HT1080 (cell line): ENCODE measurements around the gene CFAP46. TPM values are rescaled to one million over a fixed set of nuclear protein-coding genes. Genes with fewer than 3 reads are reported as not detected.
A peak's percentile ranks its signal among the peaks of the same experiment; 100 is the strongest.
"Not testable (repeated sequence)": the region's sequence is repeated elsewhere in the genome, so short reads cannot be mapped to it uniquely, and the experiment has no call there.

Experiments
- DNase-seq: peaks from one replicate; pipeline ENCODE4 v3.0.0-alpha.2; 2015; ENCODE audit warnings: low read depth
- total RNA-seq: library from RNA; depleted of rRNA; stranded (reverse); fragments of >200 nt; shearing (Covaris generic); gene quantifications from 2 replicates; pipeline ENCODE4 v1.2.3, GENCODE V29; 2014

Gene CFAP46
- total RNA-seq, 1 experiment from 2014 or later, result 0.35 TPM

DNA sequence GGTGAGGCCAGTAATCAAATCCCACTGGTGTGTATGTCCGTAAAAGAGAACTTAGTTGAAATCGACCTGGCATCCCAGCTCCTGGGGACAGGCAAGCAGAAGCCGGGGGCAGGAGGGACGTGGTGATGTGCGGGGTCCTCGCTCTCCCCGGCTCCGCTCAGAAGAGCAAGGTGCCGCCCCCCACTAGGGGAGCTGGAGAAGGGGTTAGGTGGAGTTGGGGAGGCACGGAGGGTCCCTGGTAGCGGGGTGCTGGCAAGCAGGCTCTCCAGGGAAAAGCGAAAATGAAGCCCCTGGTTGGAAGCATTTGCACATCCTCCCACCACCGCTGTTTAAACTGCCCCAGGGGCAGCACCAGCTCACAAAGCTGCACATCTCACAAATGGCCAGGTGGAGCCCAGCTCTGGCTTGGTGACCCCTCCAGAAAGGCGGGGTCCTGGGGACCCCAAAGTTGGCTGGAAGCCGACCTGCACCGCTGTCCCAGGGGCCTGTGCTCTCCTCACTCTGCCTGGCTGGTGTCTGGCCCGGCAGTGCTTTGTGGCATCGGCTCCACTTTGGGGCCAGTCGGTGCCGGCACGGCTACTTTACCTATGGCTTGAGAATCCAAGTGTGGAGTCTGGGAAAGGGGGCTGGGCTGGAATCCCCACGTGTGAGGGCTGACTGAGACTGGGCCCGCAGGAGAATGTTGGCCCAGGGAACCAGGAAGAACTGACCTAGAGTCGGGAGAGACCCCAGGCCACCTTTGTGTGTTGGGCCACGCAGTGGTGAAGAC is 2.9 kb upstream of the CFAP46 start:
- DNase-seq, result no peak

DNA sequence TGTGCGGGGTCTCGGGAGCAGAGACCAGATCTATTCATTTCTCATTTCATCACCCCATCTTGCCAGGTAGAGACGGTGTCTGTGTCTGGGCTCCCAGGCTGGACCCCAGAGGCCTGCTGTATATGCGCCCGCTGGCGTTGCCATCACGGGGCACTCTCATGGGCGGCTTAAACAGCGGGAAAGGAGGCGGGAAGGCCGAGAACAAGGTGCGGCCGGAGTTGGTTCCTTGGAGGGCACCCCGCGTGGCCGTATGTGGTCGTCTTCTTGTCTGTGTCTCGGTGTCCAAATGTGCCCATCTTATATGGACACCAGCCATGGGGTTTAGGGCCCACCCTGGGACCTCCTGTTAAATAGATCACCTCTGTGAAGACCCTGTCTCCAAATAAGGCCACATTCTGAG is 2.1 kb upstream of the CFAP46 start:
- DNase-seq, result no peak

DNA sequence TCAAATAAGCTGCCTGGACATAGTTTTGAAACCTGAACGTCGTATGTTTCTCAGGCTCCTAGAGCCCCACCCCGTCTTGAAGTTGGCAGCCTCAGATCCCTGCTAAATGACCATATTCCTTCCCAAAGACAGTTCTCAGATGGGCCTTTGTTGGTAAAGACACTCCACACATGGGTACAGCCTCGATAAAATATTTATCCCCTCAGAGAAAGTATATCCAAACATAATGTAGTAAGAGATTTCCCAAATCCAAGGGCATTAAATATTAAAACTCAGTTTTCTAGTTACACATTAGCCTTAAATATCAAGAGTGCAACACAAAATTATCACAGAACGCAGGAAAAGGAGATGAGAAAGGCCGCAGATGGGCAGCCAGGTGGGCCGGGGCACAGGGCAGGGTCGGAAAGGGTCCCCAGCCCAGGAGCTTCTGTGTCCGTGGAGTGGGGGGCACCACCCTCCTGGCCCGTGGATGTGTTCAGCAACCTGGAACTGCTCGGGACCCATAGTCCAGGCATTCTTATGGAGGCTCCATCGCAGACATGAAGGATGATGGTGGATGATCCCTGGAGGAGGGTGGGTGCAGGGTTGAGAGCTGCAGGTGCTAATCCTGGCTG is 1.5 kb upstream of the CFAP46 start:
- no peak for DNase-seq

DNA sequence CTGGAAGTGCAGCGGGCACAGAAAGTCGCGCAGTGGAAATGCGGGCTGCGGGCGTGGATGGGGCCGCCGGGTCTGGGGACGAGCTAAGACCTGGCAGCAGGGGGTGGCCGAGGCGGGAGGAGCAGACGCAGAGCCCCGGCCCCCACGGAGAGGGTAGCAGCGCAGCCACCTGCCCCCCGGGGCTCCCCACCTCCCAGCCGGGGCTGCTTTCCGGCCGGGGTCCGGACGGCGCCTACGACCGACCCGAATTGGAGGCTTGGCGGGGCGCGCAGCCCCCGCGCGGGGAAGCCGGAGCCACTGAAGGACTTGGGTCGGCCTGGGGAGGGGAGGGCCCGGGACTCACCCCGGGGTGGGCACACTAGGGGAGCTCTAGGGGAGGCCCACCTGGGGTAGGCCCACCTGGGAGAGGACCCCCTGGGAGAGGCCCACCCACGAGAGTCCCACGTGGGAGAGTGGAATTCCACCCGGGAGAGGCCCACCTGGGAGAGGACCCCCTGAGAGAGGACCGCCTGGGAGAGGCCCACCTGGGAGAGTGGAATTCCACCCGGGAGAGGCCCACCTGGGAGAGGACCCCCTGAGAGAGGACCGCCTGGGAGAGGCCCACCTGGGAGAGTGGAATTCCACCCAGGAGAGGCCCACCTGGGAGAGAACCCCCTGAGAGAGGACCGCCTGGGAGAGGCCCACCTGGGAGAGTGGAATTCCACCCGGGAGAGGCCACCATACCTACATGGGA is 854 bp upstream of the CFAP46 start:
- no peak for DNase-seq

DNA sequence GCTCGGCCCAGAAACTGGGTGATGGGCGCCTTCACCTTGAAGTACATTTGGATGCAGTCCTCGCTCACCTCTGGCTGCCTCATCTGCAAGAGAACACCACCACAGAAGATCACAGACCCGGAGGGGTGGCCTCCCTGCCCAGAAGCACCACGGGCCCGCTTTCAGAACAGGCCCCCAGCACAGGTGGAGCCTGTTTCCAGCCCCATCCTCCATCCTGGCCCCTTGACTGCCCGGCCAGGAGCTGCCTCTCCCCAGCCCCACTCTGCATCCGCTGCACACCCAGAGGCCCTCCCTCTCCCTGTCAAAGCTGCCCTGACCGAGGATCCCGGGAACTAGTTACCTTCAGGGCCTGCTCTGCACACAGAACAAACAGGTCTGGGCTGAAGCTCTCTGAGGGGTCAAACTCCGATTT is 724 bp downstream of the CFAP46 start:
- DNase-seq, result no peak

DNA sequence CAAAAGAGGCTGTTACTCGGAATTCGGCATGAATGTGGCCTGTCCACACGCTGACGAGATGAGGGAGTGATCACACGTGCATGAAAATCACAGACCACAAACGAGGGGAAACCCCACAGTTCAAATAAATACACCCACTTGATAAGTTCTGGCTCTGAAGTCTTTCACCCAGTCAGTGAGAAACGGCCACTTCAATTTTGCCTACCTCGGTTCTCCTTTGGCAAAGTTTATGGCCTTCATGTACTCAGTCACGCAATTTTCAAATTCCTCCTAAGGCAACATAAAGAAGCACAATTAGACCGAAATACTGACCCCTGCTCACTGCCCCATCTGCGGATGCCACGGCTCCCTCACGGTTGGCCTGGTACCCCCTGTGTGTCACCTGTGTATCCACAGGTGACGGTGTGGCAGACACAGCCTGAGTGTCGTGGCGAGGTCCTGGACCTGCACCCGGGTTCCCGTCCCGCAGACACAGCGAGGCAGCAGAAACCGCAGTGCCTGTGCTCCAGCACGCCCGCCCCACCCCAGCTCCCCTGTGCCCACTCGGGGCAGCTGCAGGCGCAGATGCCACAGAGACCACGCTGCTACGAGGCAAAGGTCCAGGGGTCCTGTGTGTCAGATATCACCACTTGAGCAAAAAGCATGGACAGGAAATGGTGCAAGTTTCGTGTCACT is 1.4 kb downstream of the CFAP46 start:
- DNase-seq, result no peak

DNA sequence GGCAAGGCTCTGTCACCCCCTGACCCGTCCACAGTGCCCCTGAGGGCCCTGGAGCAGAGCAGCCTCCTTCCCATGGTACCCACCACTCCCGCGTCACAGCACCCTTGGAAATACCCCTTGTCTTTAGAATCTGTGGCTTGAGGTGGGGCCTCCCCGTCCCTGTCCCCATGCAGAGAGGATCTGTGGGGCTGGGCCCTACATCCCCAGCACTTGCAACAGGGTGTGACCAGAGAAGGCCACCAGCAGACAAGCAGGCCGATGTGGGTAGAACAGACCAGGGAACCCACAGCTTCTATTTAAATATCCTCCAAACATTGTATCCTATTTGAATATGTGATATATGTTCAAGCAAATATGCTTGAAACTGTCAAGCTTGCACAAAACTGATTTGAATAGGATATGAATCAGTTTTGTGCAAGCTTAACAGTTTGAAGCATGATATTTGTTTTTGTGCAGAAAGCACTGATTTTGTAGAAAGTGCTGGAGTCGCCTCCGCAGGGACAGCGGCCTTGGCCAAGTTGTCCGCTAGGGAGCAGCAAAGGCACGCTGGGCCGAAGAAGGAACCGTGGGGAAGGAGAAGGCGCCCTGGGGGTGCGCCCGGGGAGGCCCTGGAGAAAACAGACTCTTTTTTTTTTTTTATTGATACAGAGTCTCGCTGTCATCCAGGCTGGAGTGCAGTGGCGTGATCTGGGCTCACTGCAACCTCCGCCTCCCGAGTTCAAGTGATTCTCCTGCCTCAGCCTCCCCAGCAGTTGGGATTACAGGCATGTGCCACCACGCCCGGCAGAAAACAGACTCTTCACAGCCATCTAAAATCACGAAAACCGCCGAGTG is 2.2 kb downstream of the CFAP46 start:
- DNase-seq, result peak; percentile 48

DNA sequence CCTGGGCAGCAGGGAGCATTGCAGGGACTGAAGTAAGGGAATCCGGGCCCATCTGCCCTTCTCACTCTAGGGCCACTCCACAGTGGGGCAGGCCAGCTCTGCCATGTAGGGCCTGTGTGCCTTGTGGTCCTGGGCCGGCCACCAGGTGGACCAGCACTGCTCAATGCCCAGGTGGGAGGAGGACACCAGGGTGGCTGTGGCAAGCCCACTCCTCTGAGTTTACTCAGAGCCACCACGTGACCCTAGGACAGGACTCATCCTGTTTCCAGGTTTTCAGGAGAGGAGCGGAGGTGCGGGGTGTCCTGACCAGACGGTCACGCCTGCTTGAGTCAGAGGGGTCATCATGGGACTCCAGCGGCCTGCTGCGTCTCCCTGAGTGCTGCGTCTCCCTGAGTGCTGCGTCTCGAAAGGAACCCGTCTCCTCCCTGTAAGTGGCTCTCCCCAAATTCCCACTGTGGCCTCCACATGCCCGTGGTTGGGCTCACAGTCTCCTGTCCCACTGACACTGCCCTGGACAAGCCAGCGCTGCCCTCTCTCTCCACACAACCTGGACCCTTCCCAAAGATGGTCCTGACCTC is 2.9 kb downstream of the CFAP46 start:
- no peak for DNase-seq

DNA sequence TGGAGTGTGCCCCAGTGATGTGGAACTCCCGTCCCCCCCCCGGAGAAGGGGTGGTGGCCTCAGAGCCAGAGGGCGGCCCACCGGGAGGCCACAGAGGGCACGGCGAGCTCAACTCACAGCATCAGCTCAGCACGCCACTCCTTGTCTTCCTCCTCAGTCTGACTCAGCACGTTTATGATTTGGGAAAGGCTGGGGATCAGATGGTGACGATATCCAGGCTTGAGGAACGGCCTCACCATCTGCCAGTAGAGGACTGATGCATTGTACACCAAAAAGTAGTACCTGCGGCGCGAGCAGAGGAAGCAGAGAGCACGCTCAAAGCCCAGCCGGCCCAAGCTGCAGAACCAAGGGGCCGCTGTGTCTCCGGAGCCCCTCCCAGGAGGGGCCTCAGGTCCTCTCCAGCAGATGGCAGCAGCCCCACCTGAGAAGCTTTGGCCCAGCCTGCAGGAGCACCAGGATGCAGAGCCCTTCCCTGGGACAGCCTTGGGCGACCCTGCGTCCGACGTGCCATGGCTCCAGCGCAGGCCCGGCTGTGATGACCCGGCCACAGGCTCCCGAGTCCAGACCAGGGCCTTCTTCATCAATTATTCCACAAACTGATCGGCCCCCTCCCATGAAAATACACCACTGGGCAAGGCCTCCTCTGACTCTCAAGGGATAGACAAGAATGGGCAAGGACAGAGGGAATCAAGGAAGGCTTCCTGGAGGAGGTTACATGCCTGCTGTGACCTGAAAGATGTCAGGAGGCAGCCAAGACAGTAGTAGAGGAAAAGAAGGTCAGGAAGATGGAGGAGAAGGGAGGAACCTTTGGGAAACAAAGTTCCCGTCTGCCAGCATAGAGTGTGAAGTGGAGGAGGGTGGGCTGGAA is 3.7 kb downstream of the CFAP46 start:
- DNase-seq, result peak; percentile 33

DNA sequence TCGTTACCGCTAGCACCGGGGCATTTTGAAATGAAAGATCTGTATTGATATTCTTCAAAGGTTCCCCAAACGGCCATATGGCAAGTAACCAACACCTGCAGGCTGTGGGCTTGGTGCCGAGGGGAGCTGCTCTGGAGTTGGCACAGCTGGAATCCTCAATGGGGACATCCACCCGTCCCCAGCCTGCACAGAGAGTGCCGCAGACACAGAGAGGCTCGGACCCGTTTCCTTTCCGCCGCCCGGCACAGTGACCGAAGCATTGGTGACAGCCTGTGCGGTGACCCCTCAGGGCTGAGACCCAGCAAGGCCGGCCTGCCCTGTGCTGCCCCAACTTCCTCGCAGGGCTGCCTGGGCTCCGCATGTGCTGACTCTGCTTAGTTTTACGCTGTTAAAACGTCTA is 4.5 kb downstream of the CFAP46 start:
- DNase-seq, result no peak

DNA sequence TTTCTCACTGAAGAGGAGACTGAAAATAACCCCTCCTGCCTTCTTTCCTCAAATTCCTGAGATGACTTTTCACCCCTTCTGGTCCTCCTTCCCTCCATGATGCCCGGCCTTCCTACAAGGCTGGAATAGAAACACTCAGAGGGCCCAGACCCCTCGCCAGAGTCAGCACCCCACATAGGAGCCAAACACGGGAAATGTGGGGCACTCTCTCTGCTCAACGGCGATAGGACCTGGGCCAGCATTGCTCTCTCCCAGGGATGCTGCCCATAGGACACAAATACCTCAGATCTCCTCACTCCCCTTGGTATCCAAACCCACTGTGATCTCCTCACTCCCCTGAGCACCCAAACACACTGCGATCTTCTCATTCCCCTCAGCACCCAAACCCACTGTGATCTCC is 7.4 kb downstream of the CFAP46 start:
- no peak for DNase-seq

DNA sequence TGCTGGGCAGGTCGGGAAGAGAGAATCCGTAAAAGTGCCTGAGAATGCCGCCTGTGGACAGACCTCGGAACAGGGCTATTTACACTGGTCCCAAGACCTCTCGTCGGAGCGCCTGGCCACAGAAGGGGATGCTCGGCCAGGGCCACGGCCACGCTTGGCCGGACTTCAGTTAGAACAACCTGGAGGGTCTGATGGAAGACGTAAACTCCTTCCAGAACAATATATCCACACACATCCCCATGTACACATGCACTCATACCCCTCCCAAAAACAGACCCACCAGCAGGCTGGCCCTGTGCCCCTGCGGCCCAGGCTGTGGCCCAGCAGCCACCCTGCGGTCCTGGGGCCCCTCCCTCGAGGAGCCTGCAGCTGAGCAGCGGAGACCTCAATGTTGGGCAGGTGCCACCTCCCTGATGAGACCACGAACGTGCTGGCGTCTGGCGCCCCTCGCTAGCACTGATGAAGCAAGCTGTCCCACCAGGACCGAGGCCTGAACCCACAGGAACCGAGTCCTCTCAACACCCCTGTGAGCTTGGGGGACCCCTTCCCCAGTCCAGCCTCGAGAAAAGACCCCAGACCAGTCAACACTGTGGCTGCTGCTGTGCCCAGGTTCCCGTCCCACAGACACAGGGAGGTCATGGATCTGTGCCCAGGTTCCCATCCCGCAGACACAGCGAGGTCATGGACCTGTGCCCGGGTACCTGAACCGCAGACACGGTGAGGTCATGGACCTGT is 8.9 kb downstream of the CFAP46 start:
- DNase-seq, result no peak

DNA sequence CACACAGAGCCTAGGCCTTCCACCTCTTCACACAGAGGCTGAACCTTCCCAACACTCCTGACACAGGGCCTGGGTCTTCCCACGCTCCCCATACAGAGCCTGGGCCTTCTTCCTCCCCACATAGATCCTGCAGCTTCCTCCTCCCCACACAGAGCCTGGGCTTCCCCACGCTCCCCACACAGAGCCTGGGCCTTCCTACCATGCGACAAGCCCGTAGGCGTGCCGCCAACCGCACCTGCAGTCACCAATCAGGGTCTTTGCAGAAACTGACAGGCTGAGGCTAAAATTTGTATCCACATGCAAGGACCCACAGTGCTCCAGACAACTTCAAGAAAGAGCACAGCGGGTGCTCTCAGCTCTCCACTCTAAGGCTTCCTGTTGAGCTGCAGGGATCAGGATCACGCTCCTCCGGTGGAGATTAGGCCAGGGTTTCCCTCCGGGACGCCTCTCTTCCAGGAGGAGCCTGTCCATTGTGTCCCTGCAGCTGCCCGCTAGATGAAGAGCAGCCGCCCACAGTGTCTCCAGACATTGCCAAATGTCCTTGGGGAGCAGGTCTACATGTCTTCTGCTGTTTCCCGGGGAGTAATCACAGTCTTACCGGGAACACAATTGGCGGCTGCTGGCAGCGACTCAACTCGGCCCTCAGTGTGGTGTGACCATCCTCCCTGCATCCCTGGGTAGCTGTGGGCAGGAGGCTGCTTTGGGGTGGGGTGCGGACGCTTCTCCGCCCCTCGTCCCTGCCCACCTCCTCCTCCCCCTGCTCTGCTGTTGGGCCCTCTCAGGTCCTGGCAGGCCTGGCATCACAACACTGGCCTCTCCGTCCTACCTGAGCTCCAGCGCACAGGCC is 9.7 kb downstream of the CFAP46 start:
- DNase-seq, result no peak

DNA sequence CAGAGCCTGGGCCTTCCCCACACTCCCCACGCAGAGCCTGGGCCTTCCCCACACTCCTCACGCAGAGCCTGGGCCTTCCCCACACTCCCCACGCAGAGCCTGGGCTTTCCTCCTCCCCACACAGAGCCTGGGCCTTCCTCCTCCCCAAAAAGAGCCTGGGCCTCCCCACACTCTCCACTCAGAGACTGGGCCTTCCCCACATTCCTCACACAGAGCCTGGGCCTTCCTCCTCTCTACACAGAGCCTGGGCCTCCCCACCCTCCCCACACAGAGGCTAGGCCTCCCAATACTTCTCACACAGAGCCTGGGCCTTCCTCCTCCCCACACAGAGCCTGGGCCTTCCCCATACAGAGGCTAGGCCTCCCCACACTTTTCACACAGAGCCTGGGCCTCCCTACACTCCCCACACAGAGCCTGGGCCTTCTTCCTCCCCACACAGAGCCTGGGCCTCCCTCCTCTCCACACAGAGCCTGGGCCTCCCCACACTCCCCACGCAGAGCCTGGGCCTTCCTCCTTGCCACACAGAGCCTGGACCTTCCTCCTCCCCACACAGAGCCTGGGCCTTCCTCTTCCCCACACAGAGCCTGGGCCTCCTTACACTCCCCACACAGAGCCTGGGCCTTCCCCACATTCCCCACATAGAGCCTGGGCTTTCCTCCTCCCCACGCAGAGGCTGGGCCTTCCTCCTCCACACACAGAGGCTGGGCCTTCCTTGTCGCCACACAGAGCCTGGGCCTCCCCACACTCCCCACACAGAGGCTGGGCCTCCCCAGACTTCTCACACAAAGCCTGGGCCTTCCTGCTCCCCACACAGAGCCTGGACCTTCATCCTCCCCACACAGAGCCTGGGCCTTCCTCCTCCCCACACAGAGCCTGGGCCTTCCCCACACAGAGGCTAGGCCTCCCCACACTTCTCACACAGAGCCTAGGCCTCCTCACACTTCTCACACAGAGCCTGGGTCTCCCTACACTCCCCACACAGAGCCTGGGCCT is 10.8 kb downstream of the CFAP46 start:
- DNase-seq, result not testable (repeated sequence)

DNA sequence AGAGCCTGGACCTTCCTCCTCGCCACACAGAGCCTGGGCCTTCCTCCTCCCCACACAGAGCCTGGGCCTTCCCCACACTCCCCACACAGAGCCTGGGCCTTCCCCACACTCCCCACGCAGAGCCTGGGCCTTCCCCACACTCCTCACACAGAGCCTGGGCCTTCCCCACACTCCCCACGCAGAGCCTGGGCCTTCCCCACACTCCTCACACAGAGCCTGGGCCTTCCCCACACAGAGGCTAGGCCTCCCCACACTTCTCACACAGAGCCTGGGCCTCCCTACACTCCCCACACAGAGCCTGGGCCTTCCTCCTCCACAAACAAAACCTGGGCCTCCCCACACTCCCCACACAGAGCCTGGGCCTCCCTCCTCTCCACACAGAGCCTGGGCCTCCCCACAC is 11.7 kb downstream of the CFAP46 start:
- DNase-seq, result not testable (repeated sequence)

DNA sequence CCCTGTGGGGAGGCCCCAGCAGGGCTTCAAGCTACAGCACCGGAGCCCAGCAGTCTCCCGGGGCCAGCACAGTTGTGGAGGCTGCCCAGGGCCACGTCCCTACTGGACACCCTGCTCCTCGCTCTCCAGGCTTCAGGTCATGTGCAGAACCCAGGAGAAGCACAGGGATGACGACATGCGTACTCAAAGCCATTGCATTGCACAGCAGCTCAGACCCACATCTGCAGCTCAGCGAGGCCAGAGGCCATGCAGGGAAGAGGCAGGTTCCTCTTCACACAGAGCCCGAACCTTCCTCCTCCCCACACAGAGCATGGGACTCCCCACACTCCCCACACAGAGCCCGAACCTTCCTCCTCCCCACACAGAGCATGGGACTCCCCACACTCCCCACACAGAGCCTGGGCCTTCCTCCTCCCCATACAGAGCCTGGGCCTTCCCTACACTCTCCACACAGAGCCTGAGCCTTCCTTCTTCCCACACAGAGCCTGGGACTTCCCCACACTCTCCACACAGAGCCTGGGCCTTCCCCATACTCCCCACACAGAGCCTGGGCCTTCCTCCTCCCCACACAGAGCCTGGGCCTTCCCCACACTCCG is 12.3 kb downstream of the CFAP46 start:
- DNase-seq, result no peak
